ENCODE measurements around the gene SLCO4A1.

Gene SLCO4A1

DNA sequence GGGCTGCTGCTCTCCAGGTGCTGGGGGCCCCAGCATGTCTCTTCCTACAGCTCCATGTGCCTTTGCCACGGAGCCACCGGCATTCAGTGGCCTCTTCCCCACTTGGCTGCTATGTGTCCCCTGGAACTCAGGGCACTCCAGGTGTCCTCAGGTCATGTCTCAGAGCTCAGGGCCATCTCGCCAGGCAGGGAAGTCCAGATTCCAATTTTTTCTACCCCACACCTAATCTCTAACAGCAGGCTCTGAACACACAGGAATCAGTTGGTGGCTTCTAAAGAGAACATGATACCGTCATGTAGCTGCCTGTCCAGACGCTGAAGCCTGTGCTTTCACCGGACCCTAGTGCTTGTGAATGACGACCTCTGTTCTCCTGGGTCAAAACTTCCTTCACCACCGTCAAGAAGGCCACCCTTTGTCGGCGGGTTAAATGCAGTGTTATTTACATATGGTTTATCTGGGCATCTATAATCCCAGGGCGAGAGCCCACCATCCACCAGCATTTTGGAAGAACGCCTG is 4.2 kb upstream of the SLCO4A1 start:
- Histone ChIP-seq H3K27me3 (peaks cover 81% of the 10 kb centered on the region), H3K4me1 (ENCODE audit: control insufficient read depth in 1 of 2, insufficient read depth in 1 of 2, low read depth in 1 of 2, low read length in 1 of 2) (peaks cover 14 to 22% of the 10 kb centered on the region in 2 experiments), H3K4me3 (ENCODE audit: low read depth in 1 of 2, low read length in 1 of 2) (no peak overlapping the region), H3K36me3 (no peaks in the 10 kb centered on the region), H3K9me3 (no peaks in the 10 kb centered on the region), H3K27ac (no peak overlapping the region)
- TF ChIP-seq, protein P1, sequence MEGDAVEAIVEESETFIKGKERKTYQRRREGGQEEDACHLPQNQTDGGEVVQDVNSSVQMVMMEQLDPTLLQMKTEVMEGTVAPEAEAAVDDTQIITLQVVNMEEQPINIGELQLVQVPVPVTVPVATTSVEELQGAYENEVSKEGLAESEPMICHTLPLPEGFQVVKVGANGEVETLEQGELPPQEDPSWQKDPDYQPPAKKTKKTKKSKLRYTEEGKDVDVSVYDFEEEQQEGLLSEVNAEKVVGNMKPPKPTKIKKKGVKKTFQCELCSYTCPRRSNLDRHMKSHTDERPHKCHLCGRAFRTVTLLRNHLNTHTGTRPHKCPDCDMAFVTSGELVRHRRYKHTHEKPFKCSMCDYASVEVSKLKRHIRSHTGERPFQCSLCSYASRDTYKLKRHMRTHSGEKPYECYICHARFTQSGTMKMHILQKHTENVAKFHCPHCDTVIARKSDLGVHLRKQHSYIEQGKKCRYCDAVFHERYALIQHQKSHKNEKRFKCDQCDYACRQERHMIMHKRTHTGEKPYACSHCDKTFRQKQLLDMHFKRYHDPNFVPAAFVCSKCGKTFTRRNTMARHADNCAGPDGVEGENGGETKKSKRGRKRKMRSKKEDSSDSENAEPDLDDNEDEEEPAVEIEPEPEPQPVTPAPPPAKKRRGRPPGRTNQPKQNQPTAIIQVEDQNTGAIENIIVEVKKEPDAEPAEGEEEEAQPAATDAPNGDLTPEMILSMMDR (IDR thresholded peaks at IDR 0.05) = no peak

DNA sequence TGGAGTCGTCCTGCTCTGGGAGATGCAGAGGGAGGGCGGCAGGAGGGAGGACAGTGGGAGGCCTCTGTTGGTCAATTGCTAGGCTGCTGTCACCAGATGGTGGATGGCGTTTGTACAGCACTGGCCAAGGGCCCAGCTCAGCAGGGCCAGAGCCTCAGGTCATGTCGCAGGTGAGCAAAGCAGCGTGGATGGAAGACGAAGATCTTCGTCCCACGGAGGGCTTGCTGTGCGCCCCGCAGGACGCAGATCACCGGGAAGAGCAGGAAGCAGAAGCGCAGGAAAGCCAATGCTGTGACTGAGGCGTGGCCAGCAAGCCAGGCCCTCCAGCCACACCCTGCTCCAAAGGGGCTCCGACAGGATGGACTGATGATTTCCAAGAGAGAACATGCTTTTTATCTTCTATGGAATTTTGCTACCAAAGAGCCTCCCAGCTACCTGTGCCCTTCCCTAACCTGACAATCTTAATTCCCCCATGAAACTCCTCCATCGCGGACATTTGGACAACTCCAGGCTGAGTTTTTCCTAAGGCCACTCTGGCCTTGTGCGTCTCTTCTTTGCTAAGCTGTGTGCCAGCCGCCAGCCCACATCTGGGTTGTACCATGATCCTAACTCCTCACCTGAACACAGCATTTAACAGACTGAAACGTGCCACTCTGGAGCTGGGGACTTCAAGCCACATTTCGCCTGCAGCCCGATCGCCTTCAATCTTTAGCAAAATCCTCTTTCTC is 3.5 kb upstream of the SLCO4A1 start:
- TF ChIP-seq, protein P1 (IDR thresholded peaks at IDR 0.05) = no peak
- H3K27ac ChIP-seq = no peak overlapping the region
- no peaks in the 10 kb centered on the region for H3K36me3 ChIP-seq
- no peak overlapping the region for H3K4me3 ChIP-seq (ENCODE audit: low read depth in 1 of 2, low read length in 1 of 2)
- peaks cover 21 to 29% of the 10 kb centered on the region in 2 experiments for H3K4me1 ChIP-seq (ENCODE audit: control insufficient read depth in 1 of 2, insufficient read depth in 1 of 2, low read depth in 1 of 2, low read length in 1 of 2)
- H3K27me3 ChIP-seq = peaks cover 88% of the 10 kb centered on the region
- no peaks in the 10 kb centered on the region for H3K9me3 ChIP-seq

DNA sequence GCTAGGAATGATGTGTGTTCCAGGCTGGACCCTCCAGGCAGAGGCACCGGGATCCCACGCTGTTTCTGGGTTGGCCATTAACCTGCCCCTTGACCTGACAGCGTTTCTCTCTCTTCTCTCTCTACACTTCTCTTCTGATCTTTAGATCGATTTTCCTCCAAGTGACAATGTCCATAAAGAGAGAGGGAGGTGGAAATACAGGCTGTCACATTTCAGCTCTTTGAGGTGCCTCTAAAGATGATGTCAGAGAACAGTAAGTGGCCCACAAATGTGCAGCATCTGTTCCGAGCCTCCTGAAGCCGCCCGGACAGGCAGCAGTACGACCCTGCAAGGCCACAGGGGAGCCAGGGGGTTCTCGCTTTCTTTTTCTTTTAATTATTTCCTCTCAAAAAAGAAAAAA is 2.5 kb upstream of the SLCO4A1 start:
- H3K9me3 ChIP-seq = no peaks in the 10 kb centered on the region
- peaks cover 95% of the 10 kb centered on the region for H3K27me3 ChIP-seq
- no peak overlapping the region for H3K27ac ChIP-seq
- H3K36me3 ChIP-seq = no peaks in the 10 kb centered on the region
- H3K4me1 ChIP-seq (ENCODE audit: control insufficient read depth in 1 of 2, insufficient read depth in 1 of 2, low read depth in 1 of 2, low read length in 1 of 2) = peaks cover 25 to 36% of the 10 kb centered on the region in 2 experiments
- H3K4me3 ChIP-seq (ENCODE audit: low read depth in 1 of 2, low read length in 1 of 2) = no peak overlapping the region
- TF ChIP-seq, protein P1 (IDR thresholded peaks at IDR 0.05) = no peak

DNA sequence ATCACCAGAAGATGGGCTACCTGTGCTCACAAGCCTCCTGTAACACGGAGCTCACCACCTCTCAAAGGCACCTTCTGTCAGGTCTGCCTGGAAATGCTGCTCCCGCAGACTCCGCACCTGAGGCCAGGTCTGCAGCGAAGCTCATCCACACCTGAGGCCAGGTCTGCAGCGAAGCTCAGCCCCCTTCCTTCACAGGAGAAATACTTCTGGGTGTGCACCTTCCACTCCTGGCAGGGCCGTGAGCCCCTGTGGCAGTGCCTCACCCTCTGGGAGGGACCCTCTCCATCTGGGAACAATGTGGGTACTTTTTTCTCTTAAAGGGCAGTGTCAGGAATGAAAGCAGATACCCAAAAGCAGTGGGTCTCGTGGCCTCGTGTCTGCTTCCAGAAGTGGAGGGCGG is 1.4 kb upstream of the SLCO4A1 start:
- Histone ChIP-seq H3K36me3 (no peaks in the 10 kb centered on the region), H3K4me1 (ENCODE audit: control insufficient read depth in 1 of 2, insufficient read depth in 1 of 2, low read depth in 1 of 2, low read length in 1 of 2) (peaks cover 35 to 45% of the 10 kb centered on the region in 2 experiments), H3K27ac (no peak overlapping the region), H3K9me3 (no peaks in the 10 kb centered on the region), H3K4me3 (ENCODE audit: low read depth in 1 of 2, low read length in 1 of 2) (no peak overlapping the region), H3K27me3 (peaks cover 85% of the 10 kb centered on the region)
- TF ChIP-seq, protein P1 (IDR thresholded peaks at IDR 0.05) = no peak

DNA sequence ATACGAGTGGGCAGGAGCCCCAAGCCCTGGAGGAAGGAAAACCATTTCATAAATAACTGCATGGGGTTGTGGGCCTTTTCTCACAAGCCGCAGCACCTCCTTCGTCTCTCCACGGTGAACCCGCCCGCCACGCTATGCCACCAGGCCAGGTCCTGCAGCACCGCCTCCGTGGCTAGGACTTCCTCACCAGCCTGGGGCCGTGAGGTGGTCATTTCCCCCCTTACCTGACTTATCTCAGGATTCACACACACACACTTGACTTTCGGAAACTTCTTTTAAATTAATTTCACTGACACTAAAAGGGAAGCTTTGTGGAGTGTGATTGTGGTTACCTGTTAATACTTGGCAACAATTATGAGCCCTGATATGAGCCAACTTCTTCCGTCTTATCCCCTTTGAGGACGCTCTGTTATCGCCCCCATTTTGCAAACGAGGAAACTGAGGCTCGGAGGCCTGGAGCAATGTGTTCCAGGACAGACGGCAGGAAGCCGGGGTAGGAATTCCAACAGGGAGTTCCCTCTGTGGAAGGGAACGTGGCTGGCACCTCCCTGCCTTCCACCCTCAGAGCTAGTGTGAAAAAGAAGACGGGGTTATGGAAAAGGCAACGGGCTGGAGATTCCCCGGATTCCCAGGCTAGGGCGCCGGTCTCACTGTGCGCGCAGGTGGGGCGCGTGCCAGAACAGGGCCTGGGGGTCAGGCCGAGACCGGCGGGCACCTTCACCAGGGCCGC is 817 bp upstream of the SLCO4A1 start:
- peak overlapping the region; percentile 59 to 67 for H3K4me3 ChIP-seq (ENCODE audit: low read depth in 1 of 2, low read length in 1 of 2)
- TF ChIP-seq, protein P1 (IDR thresholded peaks at IDR 0.05) = no peak
- H3K27me3 ChIP-seq = peaks cover 78% of the 10 kb centered on the region
- H3K36me3 ChIP-seq = no peaks in the 10 kb centered on the region
- peak overlapping the region; percentile 49 for H3K27ac ChIP-seq
- H3K4me1 ChIP-seq (ENCODE audit: control insufficient read depth in 1 of 2, insufficient read depth in 1 of 2, low read depth in 1 of 2, low read length in 1 of 2) = peaks cover 35 to 45% of the 10 kb centered on the region in 2 experiments
- H3K9me3 ChIP-seq = no peaks in the 10 kb centered on the region
